WTC11 (cell line): ENCODE measurements around the gene MRAS. TPM values are rescaled to one million over a fixed set of nuclear protein-coding genes. Genes with fewer than 3 reads are reported as not detected.

Experiments used
- ATAC-seq: fragments of 200-7000 bp; cut with Tn5 transposase; 2 replicates; pipeline ENCODE4 v1.10.0; 2021; ENCODE audit warnings: mild to moderate bottlenecking, moderate library complexity
- CTCF ChIA-PET: fragments of 300-600 bp; sonication (Branson Sonifier 250); formaldehyde crosslinking; loops from one replicate; lab custom pipeline; 2021; ENCODE audit warnings: antibody characterized with exemption; lab: Charles Lee
- POLR2A ChIA-PET: fragments of 350-600 bp; sonication (Branson Sonifier 250); formaldehyde crosslinking; loops from one replicate; lab custom pipeline; 2021; ENCODE audit warnings: antibody characterized with exemption; lab: Charles Lee
- DNase-seq: peaks from one replicate; pipeline ENCODE4 v3.0.0; 2021; ENCODE audit warnings: low spot score
- H3K27ac Mint-ChIP-seq: 2 replicates; pipeline ENCODE4 v1.8.0; 2021; ENCODE audit warnings: mixed read lengths
- H3K27me3 Mint-ChIP-seq: 2 replicates; pipeline ENCODE4 v1.8.0; 2021; ENCODE audit warnings: low read depth, mild to moderate bottlenecking, moderate library complexity, mixed read lengths
- H3K36me3 Mint-ChIP-seq: 2 replicates; pipeline ENCODE4 v1.8.0; 2021; ENCODE audit warnings: mixed read lengths
- H3K4me1 Mint-ChIP-seq: 2 replicates; pipeline ENCODE4 v1.8.0; 2022; ENCODE audit warnings: mixed read lengths
- H3K4me3 Mint-ChIP-seq: 2 replicates; pipeline ENCODE4 v1.8.0; 2021; ENCODE audit warnings: mild to moderate bottlenecking, moderate library complexity, mixed read lengths
- H3K9me3 Mint-ChIP-seq: 2 replicates; pipeline ENCODE4 v1.8.0; 2021; ENCODE audit warnings: mixed read lengths
- ELF4 ChIP-seq: sonication (generic); formaldehyde crosslinking; IDR thresholded peaks from 2 replicates; pipeline ENCODE4 v1.8.1; 2022; ENCODE audit warnings: low read depth, mild to moderate bottlenecking, moderate library complexity, missing genetic modification reagents
- FOXJ3 ChIP-seq: sonication (generic); formaldehyde crosslinking; IDR thresholded peaks from 2 replicates; pipeline ENCODE4 v1.9.0; 2021; ENCODE audit warnings: missing genetic modification reagents, mild to moderate bottlenecking, borderline replicate concordance
- FOXK1 ChIP-seq: sonication (generic); formaldehyde crosslinking; IDR thresholded peaks from 2 replicates; pipeline ENCODE4 v1.8.0; 2022; ENCODE audit warnings: mild to moderate bottlenecking, moderate library complexity, missing genetic modification reagents
- GRHL2 ChIP-seq: fragments of 250-450 bp; sonication (Bioruptor Pico); IDR thresholded peaks from 2 replicates; pipeline ENCODE4 v1.8.0; 2022; ENCODE audit warnings: mild to moderate bottlenecking, moderate library complexity; ENCODE audit not compliant: insufficient replicate concordance, severe bottlenecking
- GTF2I ChIP-seq: fragments of 250-450 bp; sonication (Bioruptor Pico); conservative IDR thresholded peaks from 2 replicates; pipeline ENCODE4 v1.4.0; 2021; ENCODE audit warnings: mild to moderate bottlenecking
- HMGA2 ChIP-seq: fragments of 250-450 bp; sonication (Bioruptor Pico); IDR thresholded peaks from 2 replicates; pipeline ENCODE4 v1.4.0; 2021; ENCODE audit warnings: mild to moderate bottlenecking, moderate library complexity
- JAZF1 ChIP-seq: fragments of 250-450 bp; sonication (Bioruptor Pico); IDR thresholded peaks from 2 replicates; pipeline ENCODE4 v1.9.0; 2021; ENCODE audit warnings: moderate library complexity, mild to moderate bottlenecking, inconsistent platforms
- KAT7 ChIP-seq: sonication (generic); formaldehyde crosslinking; IDR thresholded peaks from 2 replicates; pipeline ENCODE4 v1.8.1; 2023; ENCODE audit warnings: missing genetic modification reagents, mild to moderate bottlenecking, borderline replicate concordance
- MXD4 ChIP-seq: fragments of 250-450 bp; sonication (Bioruptor Pico); IDR thresholded peaks from 2 replicates; pipeline ENCODE4 v1.8.0; 2021; ENCODE audit warnings: mild to moderate bottlenecking, moderate library complexity, borderline replicate concordance
- MYBL2 ChIP-seq: sonication (generic); formaldehyde crosslinking; IDR thresholded peaks from 2 replicates; pipeline ENCODE4 v1.8.1; 2023; ENCODE audit warnings: mild to moderate bottlenecking, moderate library complexity, missing genetic modification reagents
- PRRX2 ChIP-seq: fragments of 250-450 bp; sonication (Bioruptor Pico); IDR thresholded peaks from 2 replicates; pipeline ENCODE4 v1.8.0; 2021; ENCODE audit warnings: mild to moderate bottlenecking
- SMAD4 ChIP-seq: sonication (generic); formaldehyde crosslinking; IDR thresholded peaks from 2 replicates; pipeline ENCODE4 v1.8.0; 2022; ENCODE audit warnings: mild to moderate bottlenecking, missing genetic modification reagents
- ZNF263 ChIP-seq: sonication (generic); formaldehyde crosslinking; IDR thresholded peaks from 2 replicates; pipeline ENCODE4 v1.8.1; 2022; ENCODE audit warnings: low read depth, mild to moderate bottlenecking, moderate library complexity, missing genetic modification reagents
- total RNA-seq: library from RNA; stranded (reverse); gene quantifications from 3 replicates; pipeline ENCODE4 v1.2.3, GENCODE V29; 2021
- TF ChIP-seq, protein P1 (sequence below): sonication (generic); formaldehyde crosslinking; IDR thresholded peaks from 2 replicates; pipeline ENCODE4 v1.8.1; 2022; ENCODE audit warnings: mild to moderate bottlenecking, moderate library complexity, missing genetic modification reagents
- TF ChIP-seq, protein P2 (sequence below): fragments of 200-600 bp; IDR thresholded peaks from 2 replicates; pipeline ENCODE4 v1.8.0; 2022; ENCODE audit warnings: antibody characterized with exemption
- TF ChIP-seq, protein P3 (sequence below): fragments of 250-450 bp; sonication (Bioruptor Pico); IDR thresholded peaks from 2 replicates; pipeline ENCODE4 v1.8.0; 2021; ENCODE audit warnings: mild to moderate bottlenecking
- TF ChIP-seq, protein P4 (sequence below): sonication (generic); formaldehyde crosslinking; IDR thresholded peaks from 2 replicates; pipeline ENCODE4 v1.8.0; 2023; ENCODE audit warnings: mild to moderate bottlenecking, missing genetic modification reagents
- TF ChIP-seq, protein P5 (sequence below): fragments of 250-450 bp; sonication (Bioruptor Pico); IDR thresholded peaks from 2 replicates; pipeline ENCODE4 v1.9.0; 2021; ENCODE audit warnings: mild to moderate bottlenecking

MRAS gene
- total RNA-seq, 1 experiment from 2014 or later, result 14.8 TPM

DNA sequence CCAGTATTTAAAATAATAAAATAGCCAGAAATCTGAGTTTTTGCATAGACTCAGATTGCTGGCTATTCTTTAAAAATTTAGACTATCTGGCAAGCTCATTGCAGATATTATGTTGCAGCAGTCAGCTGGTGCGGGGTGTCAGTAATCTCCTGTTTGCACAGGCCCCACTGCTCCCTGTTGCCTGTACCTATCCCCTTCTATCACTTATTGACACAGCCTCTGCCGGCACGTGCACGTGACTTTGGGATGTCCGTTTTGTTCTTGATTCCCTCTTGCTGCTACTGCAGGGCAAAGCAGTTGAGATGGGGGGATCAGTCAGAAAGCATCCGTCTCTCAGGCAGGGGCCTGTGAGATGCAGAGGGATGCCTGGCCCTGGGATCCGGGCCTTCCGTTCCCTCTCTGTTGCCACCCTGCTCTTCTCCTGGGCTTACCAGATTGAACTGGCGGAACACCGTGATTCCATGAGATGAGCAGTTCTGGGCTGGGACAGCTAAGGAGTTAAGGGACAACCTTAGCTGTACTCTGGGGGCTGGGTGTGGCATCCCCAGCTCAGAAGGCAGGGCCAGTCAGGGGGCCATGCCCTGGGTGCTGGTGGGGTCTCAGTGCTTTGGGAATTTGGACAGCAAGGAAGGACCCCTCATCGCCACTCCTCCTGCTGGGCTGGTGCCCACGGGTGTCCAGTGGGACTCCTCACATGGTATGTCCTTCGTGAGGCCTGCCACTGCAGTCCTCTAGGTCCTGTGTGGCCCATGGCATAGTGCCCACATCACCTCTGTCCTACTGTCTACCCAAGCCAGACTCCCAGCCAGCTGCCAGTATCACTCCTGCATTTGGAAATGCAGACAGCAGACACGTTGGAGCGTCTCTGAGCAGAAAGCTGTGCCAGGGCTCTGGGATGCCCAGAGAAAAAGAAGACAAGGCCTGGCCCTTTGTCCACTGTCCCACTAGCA, 11.8 kb downstream of the MRAS start:
- H3K4me1 Mint-ChIP-seq, result peaks cover 7% of the 10 kb centered on the region; the same call in 1 of the 2 replicates
- DNase-seq, result no peak
- no peak overlapping the region for H3K27ac Mint-ChIP-seq
- H3K4me3 Mint-ChIP-seq, result no peak overlapping the region
- POLR2A ChIA-PET, result no interaction called here
- TF ChIP-seq ELF4 (no peak), JAZF1 (CRISPR knock-in tag) (no peak), GRHL2 (CRISPR knock-in tag) (no peak)
- TF ChIP-seq, protein P1, sequence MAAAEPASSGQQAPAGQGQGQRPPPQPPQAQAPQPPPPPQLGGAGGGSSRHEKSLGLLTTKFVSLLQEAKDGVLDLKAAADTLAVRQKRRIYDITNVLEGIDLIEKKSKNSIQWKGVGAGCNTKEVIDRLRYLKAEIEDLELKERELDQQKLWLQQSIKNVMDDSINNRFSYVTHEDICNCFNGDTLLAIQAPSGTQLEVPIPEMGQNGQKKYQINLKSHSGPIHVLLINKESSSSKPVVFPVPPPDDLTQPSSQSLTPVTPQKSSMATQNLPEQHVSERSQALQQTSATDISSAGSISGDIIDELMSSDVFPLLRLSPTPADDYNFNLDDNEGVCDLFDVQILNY (CRISPR knock-in tag), result no peak
- TF ChIP-seq, all 79 proteins: peak for 0
- Mint-ChIP-seq H3K36me3 (no peaks in the 10 kb centered on the region), H3K27me3 (no peaks in the 10 kb centered on the region), H3K9me3 (no peaks in the 10 kb centered on the region)
- CTCF ChIA-PET, result no interaction called here
- ATAC-seq, result no peak

DNA sequence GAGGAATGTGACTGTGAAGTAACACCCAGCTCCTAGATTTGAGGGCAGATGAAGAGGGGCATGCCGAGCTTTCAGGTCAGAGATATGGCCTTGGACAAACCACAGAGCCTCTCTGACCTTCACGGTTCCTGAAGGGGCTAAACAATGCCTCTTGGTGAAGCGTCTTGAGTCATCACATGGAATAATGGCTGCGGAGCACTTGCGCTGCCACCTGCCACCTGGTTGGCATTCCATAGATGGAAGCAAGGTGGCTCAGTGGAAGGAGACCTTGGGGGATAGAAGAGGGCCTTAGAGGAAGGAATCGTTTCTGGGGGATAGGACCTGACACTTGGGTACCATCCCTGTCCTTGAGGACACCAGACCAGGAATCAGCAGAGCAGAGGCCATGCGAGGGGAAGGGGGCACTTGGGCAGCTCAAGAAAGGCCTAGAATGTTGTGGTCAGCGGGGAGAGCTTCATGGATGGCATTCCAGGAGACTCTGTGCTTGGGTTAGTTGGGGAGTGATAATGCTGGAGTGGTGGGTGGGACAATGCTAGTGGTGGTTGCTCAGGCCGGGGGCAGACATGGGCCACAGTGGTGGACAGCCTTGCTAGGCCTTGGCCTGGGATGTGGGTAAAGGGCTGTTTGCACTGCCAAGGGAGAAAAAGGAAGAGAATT, 12.6 kb downstream of the MRAS start:
- no peaks in the 10 kb centered on the region for H3K36me3 Mint-ChIP-seq
- H3K27me3 Mint-ChIP-seq, result no peaks in the 10 kb centered on the region
- DNase-seq (no peak), ATAC-seq (no peak)
- no peaks in the 10 kb centered on the region for H3K9me3 Mint-ChIP-seq
- H3K4me1 Mint-ChIP-seq, result peaks cover 7% of the 10 kb centered on the region; the same call in 1 of the 2 replicates
- ChIA-PET POLR2A (no interaction called here), CTCF (no interaction called here)
- H3K4me3 Mint-ChIP-seq, result no peak overlapping the region
- TF ChIP-seq GTF2I (CRISPR knock-in tag), result no peak
- TF ChIP-seq, protein P2, sequence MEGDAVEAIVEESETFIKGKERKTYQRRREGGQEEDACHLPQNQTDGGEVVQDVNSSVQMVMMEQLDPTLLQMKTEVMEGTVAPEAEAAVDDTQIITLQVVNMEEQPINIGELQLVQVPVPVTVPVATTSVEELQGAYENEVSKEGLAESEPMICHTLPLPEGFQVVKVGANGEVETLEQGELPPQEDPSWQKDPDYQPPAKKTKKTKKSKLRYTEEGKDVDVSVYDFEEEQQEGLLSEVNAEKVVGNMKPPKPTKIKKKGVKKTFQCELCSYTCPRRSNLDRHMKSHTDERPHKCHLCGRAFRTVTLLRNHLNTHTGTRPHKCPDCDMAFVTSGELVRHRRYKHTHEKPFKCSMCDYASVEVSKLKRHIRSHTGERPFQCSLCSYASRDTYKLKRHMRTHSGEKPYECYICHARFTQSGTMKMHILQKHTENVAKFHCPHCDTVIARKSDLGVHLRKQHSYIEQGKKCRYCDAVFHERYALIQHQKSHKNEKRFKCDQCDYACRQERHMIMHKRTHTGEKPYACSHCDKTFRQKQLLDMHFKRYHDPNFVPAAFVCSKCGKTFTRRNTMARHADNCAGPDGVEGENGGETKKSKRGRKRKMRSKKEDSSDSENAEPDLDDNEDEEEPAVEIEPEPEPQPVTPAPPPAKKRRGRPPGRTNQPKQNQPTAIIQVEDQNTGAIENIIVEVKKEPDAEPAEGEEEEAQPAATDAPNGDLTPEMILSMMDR, result no peak
- TF ChIP-seq FOXK1 (CRISPR knock-in tag), result no peak
- no peak for TF ChIP-seq ZNF263 (CRISPR knock-in tag)
- TF ChIP-seq, protein P3, sequence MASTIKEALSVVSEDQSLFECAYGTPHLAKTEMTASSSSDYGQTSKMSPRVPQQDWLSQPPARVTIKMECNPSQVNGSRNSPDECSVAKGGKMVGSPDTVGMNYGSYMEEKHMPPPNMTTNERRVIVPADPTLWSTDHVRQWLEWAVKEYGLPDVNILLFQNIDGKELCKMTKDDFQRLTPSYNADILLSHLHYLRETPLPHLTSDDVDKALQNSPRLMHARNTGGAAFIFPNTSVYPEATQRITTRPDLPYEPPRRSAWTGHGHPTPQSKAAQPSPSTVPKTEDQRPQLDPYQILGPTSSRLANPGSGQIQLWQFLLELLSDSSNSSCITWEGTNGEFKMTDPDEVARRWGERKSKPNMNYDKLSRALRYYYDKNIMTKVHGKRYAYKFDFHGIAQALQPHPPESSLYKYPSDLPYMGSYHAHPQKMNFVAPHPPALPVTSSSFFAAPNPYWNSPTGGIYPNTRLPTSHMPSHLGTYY (CRISPR knock-in tag), result no peak
- TF ChIP-seq, protein P4, sequence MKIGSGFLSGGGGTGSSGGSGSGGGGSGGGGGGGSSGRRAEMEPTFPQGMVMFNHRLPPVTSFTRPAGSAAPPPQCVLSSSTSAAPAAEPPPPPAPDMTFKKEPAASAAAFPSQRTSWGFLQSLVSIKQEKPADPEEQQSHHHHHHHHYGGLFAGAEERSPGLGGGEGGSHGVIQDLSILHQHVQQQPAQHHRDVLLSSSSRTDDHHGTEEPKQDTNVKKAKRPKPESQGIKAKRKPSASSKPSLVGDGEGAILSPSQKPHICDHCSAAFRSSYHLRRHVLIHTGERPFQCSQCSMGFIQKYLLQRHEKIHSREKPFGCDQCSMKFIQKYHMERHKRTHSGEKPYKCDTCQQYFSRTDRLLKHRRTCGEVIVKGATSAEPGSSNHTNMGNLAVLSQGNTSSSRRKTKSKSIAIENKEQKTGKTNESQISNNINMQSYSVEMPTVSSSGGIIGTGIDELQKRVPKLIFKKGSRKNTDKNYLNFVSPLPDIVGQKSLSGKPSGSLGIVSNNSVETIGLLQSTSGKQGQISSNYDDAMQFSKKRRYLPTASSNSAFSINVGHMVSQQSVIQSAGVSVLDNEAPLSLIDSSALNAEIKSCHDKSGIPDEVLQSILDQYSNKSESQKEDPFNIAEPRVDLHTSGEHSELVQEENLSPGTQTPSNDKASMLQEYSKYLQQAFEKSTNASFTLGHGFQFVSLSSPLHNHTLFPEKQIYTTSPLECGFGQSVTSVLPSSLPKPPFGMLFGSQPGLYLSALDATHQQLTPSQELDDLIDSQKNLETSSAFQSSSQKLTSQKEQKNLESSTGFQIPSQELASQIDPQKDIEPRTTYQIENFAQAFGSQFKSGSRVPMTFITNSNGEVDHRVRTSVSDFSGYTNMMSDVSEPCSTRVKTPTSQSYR (CRISPR knock-in tag), result no peak
- no peak for TF ChIP-seq KAT7 (CRISPR knock-in tag)
- no peak for TF ChIP-seq FOXJ3 (CRISPR knock-in tag)
- TF ChIP-seq MXD4 (CRISPR knock-in tag), result no peak
- TF ChIP-seq MYBL2 (CRISPR knock-in tag), result no peak
- TF ChIP-seq GRHL2 (CRISPR knock-in tag), result no peak
- TF ChIP-seq, protein P5, sequence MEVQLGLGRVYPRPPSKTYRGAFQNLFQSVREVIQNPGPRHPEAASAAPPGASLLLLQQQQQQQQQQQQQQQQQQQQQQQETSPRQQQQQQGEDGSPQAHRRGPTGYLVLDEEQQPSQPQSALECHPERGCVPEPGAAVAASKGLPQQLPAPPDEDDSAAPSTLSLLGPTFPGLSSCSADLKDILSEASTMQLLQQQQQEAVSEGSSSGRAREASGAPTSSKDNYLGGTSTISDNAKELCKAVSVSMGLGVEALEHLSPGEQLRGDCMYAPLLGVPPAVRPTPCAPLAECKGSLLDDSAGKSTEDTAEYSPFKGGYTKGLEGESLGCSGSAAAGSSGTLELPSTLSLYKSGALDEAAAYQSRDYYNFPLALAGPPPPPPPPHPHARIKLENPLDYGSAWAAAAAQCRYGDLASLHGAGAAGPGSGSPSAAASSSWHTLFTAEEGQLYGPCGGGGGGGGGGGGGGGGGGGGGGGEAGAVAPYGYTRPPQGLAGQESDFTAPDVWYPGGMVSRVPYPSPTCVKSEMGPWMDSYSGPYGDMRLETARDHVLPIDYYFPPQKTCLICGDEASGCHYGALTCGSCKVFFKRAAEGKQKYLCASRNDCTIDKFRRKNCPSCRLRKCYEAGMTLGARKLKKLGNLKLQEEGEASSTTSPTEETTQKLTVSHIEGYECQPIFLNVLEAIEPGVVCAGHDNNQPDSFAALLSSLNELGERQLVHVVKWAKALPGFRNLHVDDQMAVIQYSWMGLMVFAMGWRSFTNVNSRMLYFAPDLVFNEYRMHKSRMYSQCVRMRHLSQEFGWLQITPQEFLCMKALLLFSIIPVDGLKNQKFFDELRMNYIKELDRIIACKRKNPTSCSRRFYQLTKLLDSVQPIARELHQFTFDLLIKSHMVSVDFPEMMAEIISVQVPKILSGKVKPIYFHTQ, result no peak
- TF ChIP-seq HMGA2 (CRISPR knock-in tag), result no peak
- no peak for TF ChIP-seq SMAD4 (CRISPR knock-in tag)
- no peak for TF ChIP-seq PRRX2 (CRISPR knock-in tag)
- H3K27ac Mint-ChIP-seq, result no peak overlapping the region
